HCT116 (cell line): ENCODE data around the gene CMTM6. TPM values are rescaled to one million over a fixed set of nuclear protein-coding genes. Genes with fewer than 3 reads are reported as not detected.

ENCODE experiments used
- ATAC-seq: fragments of 200-7000 bp; cut with Tn5 transposase; 2 replicates; pipeline ENCODE4 v1.9.1; 2020; ENCODE audit warnings: mild to moderate bottlenecking, moderate library complexity
- BruUV-seq: library from RNA; stranded (reverse); fragments of 400-500 nt; replicated peaks from 2 replicates; lab custom pipeline; 2021; lab: Mats Ljungman, UMichigan
- CTCF ChIA-PET: fragments of 300-600 bp; sonication (Branson Sonifier 250); formaldehyde crosslinking; loops from one replicate; lab custom pipeline; 2021; ENCODE audit warnings: antibody characterized with exemption; lab: Charles Lee
- POLR2A ChIA-PET: fragments of 300-600, 350-600 bp; sonication (Branson Sonifier 250); formaldehyde crosslinking; loops from one replicate; lab custom pipeline; 2021; ENCODE audit warnings: antibody characterized with exemption; lab: Charles Lee
- RAD21 ChIA-PET, 2 experiments: fragments of 300-600 bp; sonication (Branson Sonifier 250); formaldehyde crosslinking; loops; one replicate each; lab custom pipeline; 2023; ENCODE audit warnings: low total read pairs in 2 of 2; ENCODE audit not compliant: uncharacterized antibody in 2 of 2, unreplicated experiment in 2 of 2, low non-redundant PET in 1 of 2; lab: Charles Lee
- DNase-seq: peaks from one replicate; pipeline ENCODE4 v3.0.0-alpha.2; 2010; ENCODE audit warnings: low read depth, low spot score
- H2AFZ ChIP-seq: fragments of 200-600 bp; shearing (Covaris generic), sonication (generic); 2 replicates; pipeline ENCODE4 v1.6.1; 2017; ENCODE audit warnings: low read depth, mixed run types, mixed read lengths, antibody characterized with exemption, low read length; ENCODE audit not compliant: poor library complexity, severe bottlenecking
- H3K27ac ChIP-seq: 2 replicates; pipeline ENCODE4 v1.5.1; 2012; ENCODE audit warnings: low read depth, low read length
- H3K27me3 ChIP-seq: fragments of 200-600 bp; sonication (generic); 2 replicates; pipeline ENCODE4 v1.6.1; 2016; ENCODE audit warnings: mixed run types, low read length, mixed read lengths; ENCODE audit not compliant: insufficient read depth
- H3K36me3 ChIP-seq, 2 experiments: fragments of 200-500 bp in 1 of 2; fragments of 200-600 bp in 1 of 2; sonication (Bioruptor generic) in 1 of 2; sonication (generic) in 1 of 2; 2 replicates each; pipeline versions ENCODE4 v1.5.1 to v1.6.1; 2014 to 2016; ENCODE audit warnings: low read length in 2 of 2, inconsistent platforms in 1 of 2, mixed read lengths in 1 of 2, mixed run types in 1 of 2; ENCODE audit not compliant: insufficient read depth in 2 of 2, control insufficient read depth in 1 of 2
- H3K4me1 ChIP-seq, 2 experiments: fragments of 200-600 bp in 1 of 2; sonication (generic) in 1 of 2; 2 replicates each; pipeline versions ENCODE4 v1.5.1 to v1.6.1; 2012 to 2017; ENCODE audit warnings: low read length in 2 of 2, inconsistent platforms in 1 of 2, mild to moderate bottlenecking in 1 of 2, mixed read lengths in 1 of 2, mixed run types in 1 of 2, moderate library complexity in 1 of 2; ENCODE audit not compliant: insufficient read depth in 2 of 2, control insufficient read depth in 1 of 2
- H3K4me2 ChIP-seq: fragments of 200-600 bp; sonication (generic); 2 replicates; pipeline ENCODE4 v1.6.1; 2017; ENCODE audit warnings: mixed run types, low read length, mixed read lengths
- H3K4me3 ChIP-seq, 2 experiments: fragments of 200-600 bp in 1 of 2; sonication (generic) in 1 of 2; replicated peaks in 1 of 2; 2 replicates each; pipeline ENCODE4 v1.5.1; 2011 to 2016; ENCODE audit warnings: low read length in 2 of 2, control low read depth in 1 of 2, low read depth in 1 of 2, mild to moderate bottlenecking in 1 of 2, mixed read lengths in 1 of 2, mixed run types in 1 of 2
- H3K79me2 ChIP-seq: fragments of 200-600 bp; sonication (generic); 2 replicates; pipeline ENCODE4 v1.6.1; 2017; ENCODE audit warnings: mild to moderate bottlenecking, mixed run types, low read length, moderate library complexity, mixed read lengths; ENCODE audit not compliant: insufficient read depth
- H3K9ac ChIP-seq: fragments of 200-600 bp; sonication (generic); 2 replicates; pipeline ENCODE4 v1.6.1; 2016; ENCODE audit warnings: low read length, mixed read lengths
- H3K9me2 ChIP-seq: fragments of 200-600 bp; sonication (generic), shearing (Covaris generic); 2 replicates; pipeline ENCODE4 v1.6.1; 2017; ENCODE audit warnings: mixed run types, mild to moderate bottlenecking, moderate library complexity; ENCODE audit not compliant: insufficient read depth
- H3K9me3 ChIP-seq, 2 experiments: fragments of 200-500 bp in 1 of 2; fragments of 200-600 bp in 1 of 2; sonication (Bioruptor generic) in 1 of 2; sonication (generic) in 1 of 2; 2 replicates each; pipeline ENCODE4 v1.6.1; 2014 to 2017; ENCODE audit warnings: low read length in 2 of 2, mixed read lengths in 2 of 2, inconsistent platforms in 1 of 2, low read depth in 1 of 2, mild to moderate bottlenecking in 1 of 2, mixed run types in 1 of 2, moderate library complexity in 1 of 2; ENCODE audit not compliant: control insufficient read depth in 1 of 2, insufficient read depth in 1 of 2
- H4K20me1 ChIP-seq: fragments of 200-600 bp; sonication (generic), shearing (Covaris generic); 2 replicates; pipeline ENCODE4 v1.6.1; 2017; ENCODE audit warnings: mixed run types, mild to moderate bottlenecking, moderate library complexity; ENCODE audit not compliant: insufficient read depth
- ELF1 ChIP-seq: IDR thresholded peaks from 2 replicates; pipeline ENCODE4 v1.6.1; 2012; ENCODE audit warnings: low read depth, borderline replicate concordance
- EZH2phosphoT487 ChIP-seq: fragments of 200-600 bp; IDR thresholded peaks from 2 replicates; pipeline ENCODE4 v1.6.1; 2018; ENCODE audit warnings: antibody characterized with exemption, borderline replicate concordance
- POLR2AphosphoS5 ChIP-seq: IDR thresholded peaks from 2 replicates; pipeline ENCODE4 v1.6.1; 2011; ENCODE audit warnings: mild to moderate bottlenecking, low read depth, low read length, moderate library complexity
- RAD21 ChIP-seq: IDR thresholded peaks from 2 replicates; pipeline ENCODE4 v1.6.1; 2012; ENCODE audit warnings: low read depth, mild to moderate bottlenecking
- REST ChIP-seq: IDR thresholded peaks from 2 replicates; pipeline ENCODE4 v1.6.1; 2012; ENCODE audit warnings: low read depth
- TCF7L2 ChIP-seq: IDR thresholded peaks from 2 replicates; pipeline ENCODE4 v1.7.0; 2011; ENCODE audit warnings: borderline replicate concordance, inconsistent platforms; ENCODE audit not compliant: insufficient read depth, insufficient read length; ENCODE audit errors: extremely low read depth
- YY1 ChIP-seq: IDR thresholded peaks from 2 replicates; pipeline ENCODE4 v1.6.1; 2011; ENCODE audit warnings: low read length, low read depth, moderate library complexity, mild to moderate bottlenecking; ENCODE audit not compliant: insufficient replicate concordance; ENCODE audit errors: extremely low read depth
- ZFX ChIP-seq: fragments of 450-650 bp; IDR thresholded peaks from 2 replicates; pipeline ENCODE4 v1.6.1; 2017
- ZNF274 ChIP-seq: fragments of 200-500 bp; sonication (Bioruptor generic); IDR thresholded peaks from 2 replicates; pipeline ENCODE4 v1.6.1; 2014; ENCODE audit warnings: mild to moderate bottlenecking, low read depth, low read length, inconsistent platforms
- intact Hi-C: fragments of 100-400 bp; cut with micrococcal nuclease; formaldehyde crosslinking; loops from 2 replicates; pipeline ENCODE4 v1.10.0; 2022
- total RNA-seq: library from RNA; stranded (reverse); gene quantifications from one replicate; pipeline ENCODE4 v1.2.1, GENCODE V29; 2021; ENCODE audit not compliant: unreplicated experiment
- TF ChIP-seq, protein P1 (sequence below): IDR thresholded peaks from 2 replicates; pipeline ENCODE4 v1.6.1; 2012
- TF ChIP-seq, protein P2 (sequence below): IDR thresholded peaks from 2 replicates; pipeline ENCODE4 v1.6.1; 2012

Gene CMTM6
- total RNA-seq, 1 experiment from 2014 or later = 41.1 TPM

DNA sequence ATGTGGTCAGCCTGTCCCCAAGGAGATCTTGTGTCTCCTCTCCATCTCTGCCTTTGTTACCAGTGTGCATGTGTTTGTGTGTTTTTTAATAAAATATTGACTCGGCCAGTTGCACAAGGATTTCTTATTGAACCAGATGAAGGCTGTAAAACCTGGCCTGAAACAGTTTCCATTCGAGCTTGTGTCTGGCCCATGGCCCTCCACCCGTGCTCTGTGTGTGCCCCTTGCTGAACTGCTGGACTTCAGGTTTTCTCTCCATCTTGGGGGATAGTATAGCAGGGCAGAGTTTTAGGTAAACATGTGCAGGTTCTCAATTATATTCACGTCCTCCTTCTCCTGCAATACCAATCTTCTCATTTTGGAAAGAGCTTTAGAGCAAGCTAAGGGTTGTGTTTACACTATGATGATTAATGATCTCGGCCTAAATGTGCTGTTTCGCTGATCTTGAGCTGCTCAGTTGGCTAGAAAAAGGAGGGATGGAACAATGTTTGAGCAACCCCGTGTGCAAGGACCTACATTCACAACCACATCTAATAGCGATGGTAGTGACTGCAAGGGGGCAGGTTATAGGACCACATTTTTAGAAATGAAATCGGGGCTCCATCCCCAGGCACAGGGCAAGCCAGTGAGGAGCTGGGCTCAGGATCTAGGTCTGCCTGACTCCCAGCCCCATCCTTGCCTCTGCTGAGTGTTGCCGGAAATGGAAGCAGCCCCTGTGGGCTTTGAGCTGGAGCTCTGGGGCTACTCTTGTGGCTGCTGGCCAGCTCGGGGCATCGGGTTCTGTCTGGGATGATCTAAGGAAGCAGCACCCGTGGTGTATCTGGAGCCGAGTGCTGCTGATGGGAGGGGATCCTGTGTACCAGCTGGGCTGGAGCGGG, 47.7 kb downstream of the CMTM6 start:
- Histone ChIP-seq H3K4me3 (no peak overlapping the region), H3K27ac (no peak overlapping the region), H2AFZ (no peak overlapping the region), H3K9me3 (no peaks in the 10 kb centered on the region), H3K9me2 (no peaks in the 10 kb centered on the region), H3K36me3 (peaks cover 3 to 32% of the 10 kb centered on the region in 2 experiments; a peak in 2 of 4 replicates), H4K20me1 (no peaks in the 10 kb centered on the region), H3K27me3 (no peaks in the 10 kb centered on the region), H3K9ac (no peak overlapping the region), H3K79me2 (peaks cover 33% of the 10 kb centered on the region; the same call in 1 of the 2 replicates), H3K4me1 (no peaks in the 10 kb centered on the region), H3K4me2 (no peak overlapping the region)
- intact Hi-C loops = no loop called here
- ATAC-seq = no peak
- ChIA-PET POLR2A (no interaction called here), RAD21 (no interaction called here), CTCF (interaction anchor here (1.1 to 1.8 kb wide), 2 partner anchors 13 kb away, joined by 3 to 7 read pairs; no protein-coding TSS in a partner anchor)
- BruUV-seq = no TSS peak
- no peak for DNase-seq
- TF ChIP-seq ZFX (no peak), RAD21 (no peak), YY1 (no peak)

GRCh38 chr3:32454111-32454510, 48.5 kb downstream of the CMTM6 start:
- Histone ChIP-seq H3K9me3 (no peaks in the 10 kb centered on the region), H4K20me1 (no peaks in the 10 kb centered on the region), H3K4me3 (no peak overlapping the region), H2AFZ (no peak overlapping the region), H3K9me2 (no peaks in the 10 kb centered on the region), H3K4me1 (no peaks in the 10 kb centered on the region), H3K9ac (no peak overlapping the region), H3K27me3 (no peaks in the 10 kb centered on the region), H3K79me2 (peaks cover 39% of the 10 kb centered on the region; the same call in 1 of the 2 replicates), H3K36me3 (peaks cover 3 to 32% of the 10 kb centered on the region in 2 experiments; a peak in 2 of 4 replicates), H3K27ac (no peak overlapping the region), H3K4me2 (no peak overlapping the region)
- ATAC-seq = no peak
- DNase-seq = no peak
- intact Hi-C loops = no loop called here
- ChIA-PET RAD21 (no interaction called here), POLR2A (no interaction called here), CTCF (interaction anchor here (1.1 kb wide), 1 partner anchor 14 kb away, joined by 3 read pairs; no protein-coding TSS in a partner anchor)
- BruUV-seq = no TSS peak
- TF ChIP-seq ELF1 (no peak), RAD21 (no peak), YY1 (no peak), ZNF274 (no peak), EZH2phosphoT487 (no peak), REST (no peak), TCF7L2 (no peak), POLR2AphosphoS5 (no peak)
- TF ChIP-seq, protein P1, sequence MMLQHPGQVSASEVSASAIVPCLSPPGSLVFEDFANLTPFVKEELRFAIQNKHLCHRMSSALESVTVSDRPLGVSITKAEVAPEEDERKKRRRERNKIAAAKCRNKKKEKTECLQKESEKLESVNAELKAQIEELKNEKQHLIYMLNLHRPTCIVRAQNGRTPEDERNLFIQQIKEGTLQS = no peak
- TF ChIP-seq, protein P2, sequence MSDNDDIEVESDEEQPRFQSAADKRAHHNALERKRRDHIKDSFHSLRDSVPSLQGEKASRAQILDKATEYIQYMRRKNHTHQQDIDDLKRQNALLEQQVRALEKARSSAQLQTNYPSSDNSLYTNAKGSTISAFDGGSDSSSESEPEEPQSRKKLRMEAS = no peak
